HepG2 (cell line): Measurements from ENCODE around the gene PHOSPHO2. TPM values are rescaled to one million over a fixed set of nuclear protein-coding genes. Genes with fewer than 3 reads are reported as not detected.

ENCODE experiments used
- AFF4 ChIP-seq: sonication (generic); formaldehyde crosslinking; IDR thresholded peaks from 2 replicates; pipeline ENCODE4 v1.4.0; 2020; ENCODE audit warnings: missing genetic modification reagents
- ASH2L ChIP-seq: fragments of 300-600, 200-600 bp; sonication (generic); IDR thresholded peaks from 2 replicates; pipeline ENCODE4 v1.7.0; 2017; ENCODE audit warnings: low read depth, mild to moderate bottlenecking, moderate library complexity, mixed read lengths, low read length; ENCODE audit not compliant: insufficient read length
- CREM ChIP-seq, 2 experiments: sonication (generic) in 1 of 2; formaldehyde crosslinking in 1 of 2; IDR thresholded peaks; 2 replicates each; pipeline versions ENCODE4 v1.4.0 to v1.6.1; 2016 to 2020; ENCODE audit warnings: antibody characterized with exemption in 1 of 2, mild to moderate bottlenecking in 1 of 2, missing genetic modification reagents in 1 of 2
- FOSL1 ChIP-seq: sonication (generic); formaldehyde crosslinking; IDR thresholded peaks from 2 replicates; pipeline ENCODE4 v1.9.0; 2021; ENCODE audit warnings: missing genetic modification reagents, borderline replicate concordance
- GABPA ChIP-seq, 2 experiments: IDR thresholded peaks; 2 replicates each; pipeline ENCODE4 v1.6.1; 2011 to 2016; ENCODE audit warnings: low read depth in 2 of 2, low read length in 1 of 2, missing biosample characterization in 1 of 2, missing genetic modification characterization in 1 of 2
- JUNB ChIP-seq: sonication (generic); formaldehyde crosslinking; IDR thresholded peaks from 2 replicates; pipeline ENCODE4 v1.8.0; 2022; ENCODE audit warnings: missing genetic modification reagents, mild to moderate bottlenecking, borderline replicate concordance
- RBM22 ChIP-seq: fragments of 200-400 bp; formaldehyde crosslinking; optimal IDR thresholded peaks from 2 replicates; pipeline ENCODE3; 2017; ENCODE audit warnings: mild to moderate bottlenecking, low read length, moderate library complexity
- SMAD1 ChIP-seq: sonication (generic); formaldehyde crosslinking; IDR thresholded peaks from 2 replicates; pipeline ENCODE4 v1.4.0; 2020; ENCODE audit warnings: missing genetic modification reagents, low read depth, mild to moderate bottlenecking, borderline replicate concordance
- SMAD3 ChIP-seq: sonication (generic); formaldehyde crosslinking; IDR thresholded peaks from 2 replicates; pipeline ENCODE4 v1.4.0; 2020; ENCODE audit warnings: missing genetic modification reagents
- STAG1 ChIP-seq: sonication (generic); formaldehyde crosslinking; IDR thresholded peaks from 2 replicates; pipeline ENCODE4 v1.4.0; 2020; ENCODE audit warnings: missing genetic modification reagents
- TBX2 ChIP-seq: sonication (generic); formaldehyde crosslinking; IDR thresholded peaks from 2 replicates; pipeline ENCODE4 v1.5.0; 2020; ENCODE audit warnings: missing genetic modification reagents, mild to moderate bottlenecking, borderline replicate concordance
- TIGD3 ChIP-seq: sonication (generic); formaldehyde crosslinking; IDR thresholded peaks from 2 replicates; pipeline ENCODE4 v1.5.1; 2020; ENCODE audit warnings: mild to moderate bottlenecking, missing genetic modification reagents, borderline replicate concordance
- YEATS4 ChIP-seq: sonication (generic); formaldehyde crosslinking; IDR thresholded peaks from 2 replicates; pipeline ENCODE4 v1.4.0; 2020; ENCODE audit warnings: missing genetic modification reagents, borderline replicate concordance
- ZBTB34 ChIP-seq: sonication (generic); formaldehyde crosslinking; IDR thresholded peaks from 2 replicates; pipeline ENCODE4 v1.8.0; 2022; ENCODE audit warnings: mild to moderate bottlenecking, missing genetic modification reagents
- ZNF256 ChIP-seq: sonication (generic); formaldehyde crosslinking; conservative IDR thresholded peaks from 2 replicates; pipeline ENCODE4 v1.4.0; 2020; ENCODE audit warnings: missing genetic modification reagents
- ZNF281 ChIP-seq: sonication (generic); formaldehyde crosslinking; IDR thresholded peaks from 2 replicates; pipeline ENCODE4 v1.4.0; 2020; ENCODE audit warnings: missing genetic modification reagents, borderline replicate concordance
- ZNF3 ChIP-seq: IDR thresholded peaks from 2 replicates; pipeline ENCODE4 v1.7.0; 2017; ENCODE audit warnings: inconsistent platforms
- ZNF605 ChIP-seq: sonication (generic); formaldehyde crosslinking; IDR thresholded peaks from 2 replicates; pipeline ENCODE4 v1.8.0; 2022; ENCODE audit warnings: mild to moderate bottlenecking, missing genetic modification reagents
- polyA plus RNA-seq, 8 experiments: library from polyadenylated mRNA; depleted of rRNA in 3 of 8; stranded (reverse) in 7 of 8; unstranded in 1 of 8; fragments of >200 nt; fragmentation: Illumina TruSeq in 4 of 8; extraction: Trizol in 4 of 8; gene quantifications; 2 replicates each; pipeline versions ENCODE4 v1.2.1 to v1.2.3, GENCODE V29; 2011 to 2016; ENCODE audit warnings: low read depth in 4 of 8, missing spikeins in 1 of 8, mixed read lengths in 1 of 8; ENCODE audit not compliant: insufficient read depth in 1 of 8
- total RNA-seq, 5 experiments: library from RNA; depleted of rRNA; stranded (reverse); fragments of >200 nt; fragmentation: Illumina TruSeq; extraction: Trizol; gene quantifications; 2 replicates each; pipeline ENCODE4 v1.2.3, GENCODE V29; 2016; ENCODE audit warnings: low read depth in 1 of 5

PHOSPHO2 gene
- total and polyA plus RNA-seq, 2 of the 13 experiments (the other 11 are each of a cell fraction or from before 2014, with no cell fraction given), result 6.1 to 11.4 TPM

GRCh38 chr2:169694113-169694893 is at the start of gene PHOSPHO2, which contains the start of gene CFAP210 (continued):
- TF ChIP-seq TBX2 (CRISPR knock-in tag), result peak; percentile 96
- TF ChIP-seq TIGD3 (CRISPR knock-in tag), result peak; percentile 78; the same call in 1 of the 2 replicates
- TF ChIP-seq SMAD1 (CRISPR knock-in tag), result peak; percentile 75; the same call in 1 of the 2 replicates
- TF ChIP-seq AFF4 (CRISPR knock-in tag), result peak; percentile 60; the same call in 1 of the 2 replicates
- TF ChIP-seq ZNF605 (CRISPR knock-in tag), result peak; percentile 99
- TF ChIP-seq RBM22, result no peak
- peak; percentile 81 for TF ChIP-seq GABPA (IDR thresholded peaks at IDR 0.05; ENCODE audit: low read depth, low read length)
- peak; percentile 94 for TF ChIP-seq GABPA (CRISPR knock-in tag; IDR thresholded peaks at IDR 0.05; ENCODE audit: low read depth)
- TF ChIP-seq ZNF281 (CRISPR knock-in tag), result peak; percentile 22; the same call in 1 of the 2 replicates
- TF ChIP-seq ZNF256, result peak; percentile 82
- peak; percentile 95 for TF ChIP-seq YEATS4
- 0 out of 2 replicates have a peak, but pooled peaks have one; percentile 16 for TF ChIP-seq FOSL1
- peak; percentile 30 for TF ChIP-seq STAG1 (CRISPR knock-in tag)
- TF ChIP-seq ASH2L, result peak; percentile 90
- peak; percentile 96 for TF ChIP-seq CREM (IDR thresholded peaks at IDR 0.05)
- TF ChIP-seq CREM (CRISPR knock-in tag; IDR thresholded peaks at IDR 0.05), result 0 out of 2 replicates have a peak, but pooled peaks have one; percentile 54
- no peak for TF ChIP-seq ZNF3 (CRISPR knock-in tag)
- no peak for TF ChIP-seq JUNB (CRISPR knock-in tag)
- TF ChIP-seq SMAD3 (CRISPR knock-in tag), result peak; percentile 75; the same call in 1 of the 2 replicates
- TF ChIP-seq ZBTB34, result peak; percentile 78; the same call in 1 of the 2 replicates
